NCI-H2107 treated with DMSO at 0.1 percent for 48 hours (cell line): ENCODE measurements around the gene ZCCHC17.
"Not testable (repeated sequence)": the region's sequence is repeated elsewhere in the genome, so short reads cannot be mapped to it uniquely, and the experiment has no call there.

Source experiments
- DNase-seq: peaks from one replicate; lab custom pipeline; 2025; ENCODE audit not compliant: unreplicated experiment; lab: John Stamatoyannopoulos, UW

The ZCCHC17 gene

GRCh38 chr1:31368611-31369107 is 71.8 kb downstream of the ZCCHC17 start:
- DNase-seq, result no peak

- no peak for DNase-seq
Measured at GRCh38 chr1:31370021-31370420, 73.2 kb downstream of the ZCCHC17 start.

DNA sequence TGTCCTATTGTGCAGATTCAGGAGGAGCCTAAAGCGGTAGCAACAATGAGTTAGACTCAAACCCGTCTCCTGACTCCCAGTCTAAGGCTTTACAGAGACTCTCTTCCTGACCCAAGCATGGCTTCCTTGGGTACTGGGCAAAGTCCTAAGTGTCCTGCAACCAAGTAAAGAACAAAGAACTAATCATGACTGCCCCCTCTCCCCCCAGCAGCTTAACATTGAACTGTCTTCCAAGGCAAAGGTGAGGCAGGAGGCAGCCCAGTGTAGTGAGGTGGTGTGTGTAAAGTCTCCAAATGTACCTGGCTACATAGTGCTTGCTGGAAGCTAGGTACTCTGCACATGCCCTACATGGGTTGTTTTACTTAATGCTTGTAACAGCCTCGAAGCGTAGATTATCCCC is 73.7 kb downstream of the ZCCHC17 start:
- no peak for DNase-seq

DNA sequence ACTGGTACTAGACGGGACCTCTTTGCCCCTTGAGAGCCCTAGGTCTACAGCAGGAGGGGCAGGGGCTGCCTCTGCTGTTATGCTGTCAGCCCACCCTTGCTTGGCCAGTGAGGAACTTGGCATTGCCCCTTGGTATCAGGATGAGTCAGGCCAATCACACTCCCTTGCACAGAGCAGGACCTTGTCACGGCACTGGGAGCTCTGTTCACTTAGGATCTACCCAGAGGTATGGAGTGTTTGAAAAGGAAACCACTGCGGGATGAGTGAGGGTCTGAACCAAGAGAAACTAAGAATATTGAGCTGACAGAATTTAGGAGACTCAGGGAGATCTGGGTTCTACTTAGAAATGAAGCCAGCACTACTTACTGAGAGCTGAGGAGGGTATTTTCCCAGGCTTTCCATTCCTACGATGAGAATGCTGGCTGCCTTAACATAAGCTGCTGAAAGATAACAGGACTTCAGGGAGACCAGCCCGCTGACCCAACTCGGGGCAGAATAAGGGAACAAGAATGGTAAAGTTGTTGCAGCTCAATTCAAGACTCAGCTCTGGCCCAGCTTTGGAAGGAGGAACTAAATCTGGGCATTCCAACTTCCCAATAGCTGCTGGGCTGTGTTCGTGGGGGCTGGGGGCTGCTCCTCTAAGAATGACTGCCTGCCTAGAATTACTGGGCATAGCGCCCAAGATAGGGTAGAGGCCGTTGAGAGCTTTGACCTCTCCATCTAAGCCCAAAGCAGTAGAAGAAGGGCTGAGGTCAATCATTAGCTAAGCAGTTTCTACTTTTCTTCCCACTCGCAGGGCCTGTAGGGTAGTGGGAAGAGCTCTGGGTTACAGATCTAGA is 74.5 kb downstream of the ZCCHC17 start:
- no peak for DNase-seq

DNA sequence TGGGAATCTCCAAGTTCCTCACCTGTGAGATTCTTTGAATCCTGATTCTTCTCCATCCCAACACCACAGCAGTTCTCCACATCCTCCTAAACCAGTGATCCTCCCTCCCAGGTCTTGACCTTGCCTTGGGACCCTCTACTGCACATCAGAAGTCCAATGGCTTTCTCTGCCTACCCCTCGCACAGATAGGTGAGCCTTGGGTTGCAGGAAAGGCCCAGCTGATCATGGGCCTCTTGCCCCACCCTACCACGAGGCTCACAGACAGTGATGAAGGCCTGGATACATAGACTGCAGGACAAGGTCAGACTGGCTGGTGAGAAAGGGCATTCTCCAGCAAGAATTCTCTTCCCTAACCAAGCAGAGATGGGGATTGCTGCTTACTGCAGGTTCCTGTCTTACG is 75.2 kb downstream of the ZCCHC17 start:
- DNase-seq, result no peak

DNA sequence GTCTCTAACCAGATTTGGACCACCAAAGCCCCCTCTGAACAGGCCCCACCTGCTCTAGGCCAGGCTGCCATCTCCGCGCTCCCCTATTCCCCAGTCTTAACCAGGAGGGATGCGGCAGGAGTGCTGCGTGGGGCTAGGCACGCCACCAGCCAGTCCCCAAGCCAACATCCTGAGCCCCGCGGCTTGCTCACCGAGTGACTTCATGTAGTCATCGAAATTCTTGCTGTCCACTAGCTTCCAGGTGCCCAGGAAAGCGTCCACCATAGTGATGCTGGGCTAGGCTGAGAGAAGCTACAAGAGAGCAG is 75.9 kb downstream of the ZCCHC17 start:
- no peak for DNase-seq

DNA sequence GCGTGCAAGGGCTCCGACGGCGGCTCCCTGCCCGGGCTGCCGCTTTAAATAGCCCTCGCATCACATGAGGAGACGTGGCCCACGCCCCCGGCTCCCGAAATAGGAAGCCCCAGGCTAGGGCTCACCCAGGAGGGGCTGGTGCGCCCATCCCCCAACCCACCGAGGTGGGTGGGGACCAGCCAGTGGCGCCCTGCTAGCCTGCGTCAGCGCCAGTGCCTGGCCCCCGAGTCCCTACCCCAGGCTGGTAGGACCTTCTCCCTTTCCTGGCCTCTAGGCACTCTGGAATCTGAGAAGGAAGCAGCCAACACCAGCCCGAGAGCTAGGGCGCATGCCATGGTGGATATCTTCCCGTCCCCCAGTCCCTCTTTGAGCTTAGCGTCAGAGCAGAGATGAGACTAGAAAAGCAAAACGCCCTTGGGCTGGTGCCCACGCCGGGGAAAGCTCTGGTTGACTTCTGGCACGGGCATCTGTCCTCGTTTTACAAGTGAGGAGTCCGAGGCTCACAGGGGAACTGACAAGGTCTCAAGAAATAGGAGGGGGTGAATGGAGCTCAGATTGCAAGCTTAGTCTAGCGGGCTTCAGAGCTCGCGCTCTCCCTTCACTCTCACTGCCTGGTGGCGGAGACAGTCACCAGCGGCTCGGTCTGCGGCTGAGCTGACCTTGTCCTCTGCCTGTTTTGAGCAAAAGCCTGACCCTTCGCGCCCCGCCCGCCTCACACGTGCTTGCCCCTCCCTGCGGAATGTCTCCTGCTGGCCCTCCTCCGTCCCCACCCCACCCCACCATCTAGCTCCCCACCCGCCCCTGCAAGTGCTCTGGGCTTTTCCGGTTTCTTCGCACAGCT is 76.4 kb downstream of the ZCCHC17 start, which contains the start of gene FABP3:
FABP3 (minus strand) TSS at position 21 of the 841 bp plus-strand sequence. CDS start 62 bp downstream, outside the sequence.
- DNase-seq, result peak; percentile 52

DNA sequence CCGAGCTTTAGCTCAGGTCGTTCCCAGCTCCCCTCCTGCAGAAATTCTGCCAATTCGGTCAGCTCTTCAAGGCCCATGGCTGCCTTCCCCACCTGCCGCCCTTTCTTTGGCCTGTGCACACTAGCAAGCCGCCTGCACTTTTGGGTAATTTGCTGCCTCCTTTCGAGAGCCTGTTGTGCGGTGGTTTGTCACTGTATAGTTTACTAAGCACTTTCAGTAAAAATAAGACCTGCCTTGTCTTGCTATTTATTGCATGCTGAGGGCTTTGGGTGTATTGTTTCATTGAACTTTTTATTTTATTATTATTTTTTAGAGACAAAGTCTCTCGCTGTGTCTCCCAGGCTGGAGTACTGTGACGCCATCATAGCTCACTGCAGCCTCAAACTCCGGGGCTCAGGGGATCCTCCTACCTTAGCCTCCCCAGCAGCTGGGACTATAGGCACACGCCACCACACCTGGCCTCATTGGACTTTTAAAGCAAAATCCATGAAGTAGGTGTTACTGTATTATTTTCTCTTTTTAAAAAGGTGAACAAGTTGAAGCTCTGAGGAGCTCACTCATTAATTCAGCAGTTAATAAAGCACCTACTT is 77.2 kb downstream of the ZCCHC17 start:
- no peak for DNase-seq

GRCh38 chr1:31374511-31375196 is 77.8 kb downstream of the ZCCHC17 start:
- DNase-seq, result no peak

DNA sequence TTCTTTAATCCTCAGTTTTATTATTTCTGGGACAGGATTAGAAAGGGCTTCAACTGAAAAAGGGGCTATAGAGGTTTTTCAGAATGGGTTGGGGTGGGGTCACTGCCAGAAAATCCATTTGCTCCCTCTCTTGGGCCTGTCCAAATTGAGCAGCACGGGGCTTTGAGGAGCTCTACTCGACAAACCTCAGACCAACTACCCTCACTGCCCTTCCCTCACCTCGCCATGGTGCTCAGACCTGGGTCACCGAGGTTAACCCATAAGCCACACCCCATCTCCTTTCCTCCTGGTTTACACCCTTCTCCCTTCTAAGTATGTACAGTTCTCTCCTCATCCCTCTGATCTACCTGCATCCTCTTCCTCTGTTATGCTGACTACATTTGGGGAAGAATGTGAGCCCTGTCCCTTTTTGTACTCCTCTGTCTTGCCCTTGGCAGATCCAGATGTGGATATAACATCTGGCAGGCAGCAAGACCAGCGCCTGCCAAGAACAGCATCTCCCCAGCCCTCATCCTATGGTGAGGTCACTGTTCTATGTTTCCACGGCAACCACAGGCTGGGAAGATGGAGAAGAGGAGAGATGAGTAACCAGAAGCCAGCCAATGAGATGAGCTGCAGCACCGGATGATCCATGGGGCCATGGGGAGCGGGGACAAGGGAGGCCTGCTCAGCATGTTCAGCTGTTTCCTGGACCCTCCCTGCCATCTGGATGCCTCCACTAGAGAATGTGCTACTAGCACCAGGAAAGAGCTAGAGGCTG is 79.7 kb downstream of the ZCCHC17 start:
- DNase-seq, result no peak

DNA sequence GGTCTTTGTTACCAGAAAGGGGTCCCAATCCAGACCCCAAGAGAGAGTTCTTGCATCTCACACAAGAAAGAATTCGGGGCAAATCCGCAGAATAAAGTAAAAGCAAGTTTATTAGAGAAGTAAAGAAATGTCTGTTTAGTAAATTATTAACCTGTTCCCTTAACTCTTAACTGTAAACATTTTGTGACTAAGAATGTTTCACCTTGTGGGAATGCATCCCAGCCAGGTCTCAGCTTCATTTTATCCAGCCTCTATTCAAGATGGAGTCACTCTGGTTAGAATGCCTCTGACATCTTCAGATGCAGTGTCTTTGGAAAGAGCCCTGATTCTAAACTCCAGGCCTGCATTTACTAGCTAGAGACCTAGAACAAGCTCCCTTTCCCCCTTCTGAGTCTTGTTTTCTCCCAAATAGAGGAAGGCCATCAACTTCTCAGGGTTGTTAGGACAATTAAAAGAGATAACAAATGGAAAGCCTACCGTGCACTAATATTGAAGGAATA is 80.6 kb downstream of the ZCCHC17 start:
- no peak for DNase-seq

- DNase-seq, result no peak
Measured at GRCh38 chr1:31378001-31378400, 81.2 kb downstream of the ZCCHC17 start.

- DNase-seq, result no peak
Measured at GRCh38 chr1:31380181-31380580, 83.3 kb downstream of the ZCCHC17 start.

DNA sequence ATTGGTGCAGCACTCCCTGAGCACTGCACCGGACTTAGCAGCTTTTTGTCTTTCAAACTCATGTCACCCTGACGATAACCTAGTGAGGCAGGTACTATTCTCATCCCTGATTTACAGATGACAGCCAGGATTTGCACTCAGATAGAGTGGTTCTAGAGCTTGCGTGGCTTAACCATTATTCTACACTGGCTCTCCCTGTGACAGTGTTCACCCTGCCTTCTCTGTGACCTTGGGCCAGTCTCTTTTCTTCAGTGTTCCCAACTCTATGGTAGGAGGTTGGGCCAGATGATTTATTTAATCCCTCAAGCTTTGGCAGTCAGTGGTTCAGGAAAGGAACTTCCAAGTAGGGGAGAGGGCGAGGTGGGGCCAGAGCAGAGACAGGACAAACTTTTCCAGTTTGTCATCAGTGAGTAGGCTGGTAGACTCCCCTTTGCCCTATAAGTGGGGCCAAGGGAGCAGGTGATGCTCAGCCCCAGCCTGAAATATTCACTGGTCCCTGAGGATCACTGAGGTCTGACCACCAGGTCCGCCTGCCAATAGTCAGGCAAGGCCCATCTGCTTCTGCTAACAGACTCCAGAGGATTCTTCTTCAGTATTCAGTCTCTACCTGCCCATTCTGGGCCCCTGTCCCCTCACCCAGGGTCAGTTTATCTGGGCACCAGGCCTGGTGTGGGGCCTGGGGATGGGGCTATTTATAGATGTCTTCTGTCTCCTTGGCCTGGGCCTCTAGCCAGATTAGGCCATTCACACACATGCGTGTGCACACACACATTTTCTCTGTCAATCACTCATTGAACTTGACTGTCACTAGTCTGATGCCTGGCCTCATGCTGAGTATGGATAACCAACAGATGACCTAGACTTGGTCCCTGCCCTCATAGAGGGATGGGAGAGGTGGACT is 84.8 kb downstream of the ZCCHC17 start:
- no peak for DNase-seq

- no peak for DNase-seq
Measured at GRCh38 chr1:31382379-31382989, 85.7 kb downstream of the ZCCHC17 start.

- no peak for DNase-seq
Measured at GRCh38 chr1:31383967-31384366, 87.1 kb downstream of the ZCCHC17 start.

DNA sequence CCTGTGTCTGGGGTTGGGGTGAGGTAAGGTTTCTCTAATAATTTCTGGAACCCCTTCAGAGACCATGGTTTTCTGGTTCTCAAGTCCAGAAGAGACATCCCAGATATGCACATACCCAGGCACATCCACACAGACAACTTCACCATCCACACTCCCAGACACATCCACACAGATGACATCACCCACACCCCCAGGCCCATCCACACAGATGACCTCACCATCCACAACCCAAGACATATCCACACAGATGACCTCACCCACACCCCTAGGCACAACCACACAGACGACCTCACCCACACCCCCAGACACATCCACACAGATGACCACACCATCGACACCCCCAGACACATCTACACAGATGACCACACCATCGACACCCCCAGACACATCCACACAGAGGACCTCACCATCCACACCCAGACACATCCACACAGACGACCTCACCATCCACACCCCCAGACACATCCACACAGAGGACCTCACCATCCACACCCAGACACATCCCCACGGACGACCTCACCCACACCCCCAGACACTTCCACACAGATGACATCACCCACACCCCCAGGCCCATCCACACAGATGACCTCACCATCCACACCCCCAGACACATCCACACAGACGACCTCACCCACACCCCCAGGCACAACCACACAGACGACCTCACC is 89.9 kb downstream of the ZCCHC17 start:
- DNase-seq, result not testable (repeated sequence)

- DNase-seq, result no peak
Measured at GRCh38 chr1:31387612-31388011, 90.8 kb downstream of the ZCCHC17 start.
